A673 (cell line): Measurements from ENCODE around the gene PRDM1.

Experiments
- EZH2 ChIP-seq: fragments of 200-600 bp; sonication (generic); IDR thresholded peaks from 2 replicates; pipeline ENCODE4 v1.6.1; 2017; ENCODE audit warnings: borderline replicate concordance, low read depth, mild to moderate bottlenecking, mixed read lengths, antibody characterized with exemption, low read length; ENCODE audit not compliant: poor library complexity, severe bottlenecking
- TF ChIP-seq, protein P1 (sequence below): fragments of 300-800, 200-600 bp; sonication (generic); conservative IDR thresholded peaks from 2 replicates; pipeline ENCODE4 v1.5.1; 2017; ENCODE audit warnings: low read depth, mild to moderate bottlenecking, antibody characterized with exemption, low read length, moderate library complexity, mixed read lengths

DNA sequence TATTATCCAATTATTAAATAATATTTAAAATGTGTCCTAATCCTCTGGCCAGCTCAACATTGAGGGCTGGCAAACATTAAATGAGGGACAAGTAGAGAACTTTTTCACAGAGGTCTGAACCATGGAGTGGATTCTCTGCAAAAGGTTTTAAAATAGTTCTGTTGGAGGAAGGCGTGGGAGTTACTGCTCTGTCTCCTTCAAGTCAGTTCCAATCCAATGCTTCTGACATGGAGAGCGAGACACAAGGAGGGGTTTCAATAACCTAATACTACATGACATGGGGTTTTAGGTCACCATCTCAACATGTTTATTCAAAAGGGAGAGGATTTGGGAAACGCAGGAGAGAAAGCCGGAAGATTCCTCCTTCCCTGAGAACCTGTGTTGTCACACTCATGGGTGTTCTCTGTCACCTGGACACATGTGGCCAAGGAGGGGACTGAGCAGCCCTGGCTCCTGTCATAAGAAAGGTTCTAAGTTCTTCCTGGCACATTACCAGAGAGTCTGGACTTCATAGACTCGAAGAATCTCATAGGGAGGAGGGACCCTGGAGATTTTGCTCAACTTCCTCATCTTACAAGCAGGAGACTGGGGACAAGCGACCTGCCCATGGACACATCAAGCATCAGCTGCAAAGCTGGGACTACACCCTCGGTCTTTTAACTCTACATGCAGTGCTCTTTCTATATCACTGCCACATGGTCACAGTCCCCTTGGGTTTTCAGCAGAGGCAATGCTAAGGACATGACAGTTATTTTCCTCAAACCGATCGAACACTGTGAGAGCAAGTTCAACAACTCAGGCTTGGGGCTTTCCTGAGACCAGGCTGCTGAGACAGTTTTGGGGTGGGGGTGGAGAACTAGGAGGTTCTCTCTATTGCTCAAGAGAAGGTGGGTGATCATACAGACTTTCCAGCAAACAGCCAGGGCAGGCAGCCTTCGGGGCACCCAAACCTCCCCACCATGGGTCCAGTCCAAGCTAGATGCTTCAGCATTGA, 38.6 kb downstream of the PRDM1 start:
- TF ChIP-seq, protein P1, sequence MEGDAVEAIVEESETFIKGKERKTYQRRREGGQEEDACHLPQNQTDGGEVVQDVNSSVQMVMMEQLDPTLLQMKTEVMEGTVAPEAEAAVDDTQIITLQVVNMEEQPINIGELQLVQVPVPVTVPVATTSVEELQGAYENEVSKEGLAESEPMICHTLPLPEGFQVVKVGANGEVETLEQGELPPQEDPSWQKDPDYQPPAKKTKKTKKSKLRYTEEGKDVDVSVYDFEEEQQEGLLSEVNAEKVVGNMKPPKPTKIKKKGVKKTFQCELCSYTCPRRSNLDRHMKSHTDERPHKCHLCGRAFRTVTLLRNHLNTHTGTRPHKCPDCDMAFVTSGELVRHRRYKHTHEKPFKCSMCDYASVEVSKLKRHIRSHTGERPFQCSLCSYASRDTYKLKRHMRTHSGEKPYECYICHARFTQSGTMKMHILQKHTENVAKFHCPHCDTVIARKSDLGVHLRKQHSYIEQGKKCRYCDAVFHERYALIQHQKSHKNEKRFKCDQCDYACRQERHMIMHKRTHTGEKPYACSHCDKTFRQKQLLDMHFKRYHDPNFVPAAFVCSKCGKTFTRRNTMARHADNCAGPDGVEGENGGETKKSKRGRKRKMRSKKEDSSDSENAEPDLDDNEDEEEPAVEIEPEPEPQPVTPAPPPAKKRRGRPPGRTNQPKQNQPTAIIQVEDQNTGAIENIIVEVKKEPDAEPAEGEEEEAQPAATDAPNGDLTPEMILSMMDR, result no peak
- TF ChIP-seq EZH2, result no peak
